Right atrium auricular region (tissue), 2 donors: ENCODE data around the gene VILL. TPM values are rescaled to one million over a fixed set of nuclear protein-coding genes. Genes with fewer than 3 reads are reported as not detected.

Source experiments
- DNase-seq: peaks from one replicate; pipeline ENCODE4 v3.0.0-alpha.2; 2019; ENCODE audit warnings: low spot score
- H3K27ac ChIP-seq, 2 donors: fragments of 200-600 bp; sonication (generic); 1 replicate in 1 of 2; 2 replicates in 1 of 2; pipeline ENCODE4 v1.5.1; 2016 to 2019
- H3K27me3 ChIP-seq, 2 donors: fragments of 200-600 bp; sonication (generic); one replicate each; pipeline versions ENCODE4 v1.5.1 to v1.6.0; 2017 to 2019
- H3K36me3 ChIP-seq: fragments of 200-600 bp; sonication (generic); one replicate; pipeline ENCODE4 v1.5.1; 2016
- H3K4me1 ChIP-seq, 2 donors: fragments of 200-600 bp; sonication (generic); one replicate each; pipeline versions ENCODE4 v1.5.1 to v1.6.0; 2017 to 2019
- H3K4me3 ChIP-seq, 2 donors: fragments of 200-600 bp; sonication (generic); 1 replicate in 1 of 2; 2 replicates in 1 of 2; pipeline ENCODE4 v1.5.1; 2017 to 2019; ENCODE audit warnings: mild to moderate bottlenecking in 1 of 2, moderate library complexity in 1 of 2
- H3K9me3 ChIP-seq, 2 donors: fragments of 200-600 bp; sonication (generic); one replicate each; pipeline ENCODE4 v1.5.1; 2019
- total RNA-seq, 2 donors: library from RNA; depleted of rRNA; stranded (reverse); fragments of >200 nt; gene quantifications; one replicate each; pipeline ENCODE4 v1.1.0, GENCODE V29; 2016
- TF ChIP-seq, protein P1 (sequence below), 2 donors: fragments of 200-600 bp; sonication (generic); IDR thresholded peaks; one replicate each; pipeline ENCODE4 v1.5.1; 2019; ENCODE audit warnings: antibody characterized with exemption in 2 of 2

Gene VILL
- total RNA-seq, 2 donors from 2014 or later = 4.2 to 12.2 TPM

DNA sequence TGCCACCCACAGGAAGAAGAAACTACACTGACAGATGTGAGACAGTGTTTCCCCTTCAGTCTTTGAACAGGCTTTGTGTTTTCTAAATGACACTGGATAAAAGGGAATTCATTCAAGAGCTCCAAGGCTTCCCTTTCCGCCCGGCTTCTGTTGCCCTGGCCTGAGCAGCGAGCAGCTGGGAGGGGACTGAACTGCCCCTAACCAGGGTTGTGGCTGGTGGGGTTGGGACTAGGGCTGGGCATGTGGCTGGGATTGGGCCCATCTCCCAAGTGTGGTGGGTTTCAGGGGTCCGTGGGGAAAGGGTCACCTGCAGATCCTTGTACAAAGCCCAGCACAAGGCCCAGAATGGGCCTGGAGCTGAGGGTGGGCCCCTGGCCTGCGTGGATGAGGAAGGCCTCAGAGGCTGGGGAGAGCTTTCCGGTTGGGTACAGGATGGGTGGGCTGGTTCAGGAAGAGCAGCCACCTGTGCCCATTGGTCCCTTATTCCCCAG is 10.4 kb downstream of the VILL start:
- H3K9me3 ChIP-seq = no peaks in the 10 kb centered on the region
- TF ChIP-seq, protein P1, sequence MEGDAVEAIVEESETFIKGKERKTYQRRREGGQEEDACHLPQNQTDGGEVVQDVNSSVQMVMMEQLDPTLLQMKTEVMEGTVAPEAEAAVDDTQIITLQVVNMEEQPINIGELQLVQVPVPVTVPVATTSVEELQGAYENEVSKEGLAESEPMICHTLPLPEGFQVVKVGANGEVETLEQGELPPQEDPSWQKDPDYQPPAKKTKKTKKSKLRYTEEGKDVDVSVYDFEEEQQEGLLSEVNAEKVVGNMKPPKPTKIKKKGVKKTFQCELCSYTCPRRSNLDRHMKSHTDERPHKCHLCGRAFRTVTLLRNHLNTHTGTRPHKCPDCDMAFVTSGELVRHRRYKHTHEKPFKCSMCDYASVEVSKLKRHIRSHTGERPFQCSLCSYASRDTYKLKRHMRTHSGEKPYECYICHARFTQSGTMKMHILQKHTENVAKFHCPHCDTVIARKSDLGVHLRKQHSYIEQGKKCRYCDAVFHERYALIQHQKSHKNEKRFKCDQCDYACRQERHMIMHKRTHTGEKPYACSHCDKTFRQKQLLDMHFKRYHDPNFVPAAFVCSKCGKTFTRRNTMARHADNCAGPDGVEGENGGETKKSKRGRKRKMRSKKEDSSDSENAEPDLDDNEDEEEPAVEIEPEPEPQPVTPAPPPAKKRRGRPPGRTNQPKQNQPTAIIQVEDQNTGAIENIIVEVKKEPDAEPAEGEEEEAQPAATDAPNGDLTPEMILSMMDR (IDR thresholded peaks at IDR 0.05) = no peak
- no peaks in the 10 kb centered on the region for H3K36me3 ChIP-seq
- no peak overlapping the region for H3K27ac ChIP-seq
- no peak overlapping the region for H3K4me3 ChIP-seq
- H3K27me3 ChIP-seq = no peaks in the 10 kb centered on the region
- DNase-seq = no peak
- peaks cover 0 to 32% of the 10 kb centered on the region in 2 donors for H3K4me1 ChIP-seq

DNA sequence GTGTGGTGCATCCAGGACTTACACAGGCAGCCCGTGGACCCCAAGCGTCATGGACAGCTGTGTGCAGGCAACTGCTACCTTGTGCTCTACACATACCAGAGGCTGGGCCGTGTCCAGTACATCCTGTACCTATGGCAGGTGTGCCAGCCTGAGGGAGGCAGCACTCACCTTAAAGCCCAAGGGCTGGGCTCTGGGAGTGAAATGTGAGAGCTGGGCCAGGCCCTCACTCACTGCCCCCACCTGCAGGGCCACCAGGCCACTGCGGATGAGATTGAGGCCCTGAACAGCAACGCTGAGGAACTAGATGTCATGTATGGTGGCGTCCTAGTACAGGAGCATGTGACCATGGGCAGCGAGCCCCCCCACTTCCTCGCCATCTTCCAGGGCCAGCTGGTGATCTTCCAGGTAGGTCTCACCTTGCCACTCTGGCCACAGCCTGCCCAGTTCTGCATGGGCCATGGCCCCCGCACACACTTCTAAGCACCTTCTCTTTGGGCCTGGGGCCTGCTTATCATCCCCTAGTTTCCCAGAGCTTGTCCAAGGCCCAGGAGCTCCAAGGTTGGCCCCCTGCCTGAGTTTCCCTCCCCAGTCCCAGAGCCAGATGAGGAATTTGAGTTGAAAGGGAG is 11.0 kb downstream of the VILL start:
- DNase-seq = no peak
- H3K4me1 ChIP-seq = peaks cover 0 to 32% of the 10 kb centered on the region in 2 donors
- H3K4me3 ChIP-seq = no peak overlapping the region
- TF ChIP-seq, protein P1 (IDR thresholded peaks at IDR 0.05) = no peak
- H3K27ac ChIP-seq = no peak overlapping the region
- no peaks in the 10 kb centered on the region for H3K27me3 ChIP-seq
- H3K36me3 ChIP-seq = no peaks in the 10 kb centered on the region
- no peaks in the 10 kb centered on the region for H3K9me3 ChIP-seq

DNA sequence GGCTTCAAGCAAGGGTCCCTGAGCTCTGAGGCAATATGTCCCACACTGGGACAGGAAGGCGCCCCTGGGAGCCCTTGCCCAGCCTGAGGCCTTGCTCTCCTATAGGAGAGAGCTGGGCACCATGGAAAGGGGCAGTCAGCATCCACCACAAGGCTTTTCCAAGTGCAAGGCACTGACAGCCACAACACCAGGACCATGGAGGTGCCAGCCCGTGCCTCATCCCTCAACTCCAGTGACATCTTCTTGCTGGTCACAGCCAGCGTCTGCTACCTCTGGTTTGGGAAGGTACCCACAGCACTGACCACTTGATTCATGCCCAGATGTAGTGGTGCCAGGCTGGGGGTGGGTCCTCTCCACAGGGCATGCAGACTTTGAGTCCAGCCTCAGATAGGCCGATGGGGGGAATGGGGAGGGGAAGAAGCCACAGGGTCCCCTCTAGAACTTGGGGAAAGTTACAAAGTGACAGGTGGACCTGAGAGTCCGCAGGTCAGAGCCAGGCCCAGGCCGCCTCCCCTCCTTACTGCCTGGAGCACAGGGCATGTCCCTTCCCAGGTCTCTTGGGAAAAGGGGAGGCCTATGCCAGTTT is 11.8 kb downstream of the VILL start:
- H3K4me1 ChIP-seq = peaks cover 0 to 32% of the 10 kb centered on the region in 2 donors
- H3K9me3 ChIP-seq = no peaks in the 10 kb centered on the region
- no peak overlapping the region for H3K4me3 ChIP-seq
- H3K27ac ChIP-seq = peak overlapping the region in 1 of 2 donors; percentile 74
- H3K36me3 ChIP-seq = peaks cover under 1% of the 10 kb centered on the region
- DNase-seq = no peak
- H3K27me3 ChIP-seq = no peaks in the 10 kb centered on the region
- TF ChIP-seq, protein P1 (IDR thresholded peaks at IDR 0.05) = no peak

DNA sequence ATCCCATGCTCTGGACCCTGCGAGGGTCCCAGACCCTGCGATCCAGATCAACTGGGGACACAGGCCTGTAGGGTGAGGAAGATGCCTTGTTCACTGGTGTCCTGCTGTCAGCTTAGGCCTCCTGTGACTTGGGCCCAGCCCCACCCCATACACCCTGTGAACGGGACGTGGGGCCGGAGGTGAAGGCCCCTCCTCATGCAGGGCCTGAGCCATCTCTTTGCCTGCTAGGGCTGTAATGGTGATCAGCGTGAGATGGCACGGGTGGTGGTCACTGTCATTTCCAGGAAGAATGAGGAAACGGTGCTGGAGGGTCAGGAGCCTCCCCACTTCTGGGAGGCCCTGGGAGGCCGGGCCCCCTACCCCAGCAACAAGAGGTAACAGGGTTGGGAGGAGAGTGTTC is 12.4 kb downstream of the VILL start:
- Histone ChIP-seq H3K27ac (peak overlapping the region in 1 of 2 donors; percentile 74), H3K27me3 (no peaks in the 10 kb centered on the region), H3K9me3 (no peaks in the 10 kb centered on the region), H3K4me1 (peaks cover 0 to 27% of the 10 kb centered on the region in 2 donors), H3K36me3 (peaks cover 6% of the 10 kb centered on the region), H3K4me3 (no peak overlapping the region)
- DNase-seq = no peak
- TF ChIP-seq, protein P1 (IDR thresholded peaks at IDR 0.05) = no peak

DNA sequence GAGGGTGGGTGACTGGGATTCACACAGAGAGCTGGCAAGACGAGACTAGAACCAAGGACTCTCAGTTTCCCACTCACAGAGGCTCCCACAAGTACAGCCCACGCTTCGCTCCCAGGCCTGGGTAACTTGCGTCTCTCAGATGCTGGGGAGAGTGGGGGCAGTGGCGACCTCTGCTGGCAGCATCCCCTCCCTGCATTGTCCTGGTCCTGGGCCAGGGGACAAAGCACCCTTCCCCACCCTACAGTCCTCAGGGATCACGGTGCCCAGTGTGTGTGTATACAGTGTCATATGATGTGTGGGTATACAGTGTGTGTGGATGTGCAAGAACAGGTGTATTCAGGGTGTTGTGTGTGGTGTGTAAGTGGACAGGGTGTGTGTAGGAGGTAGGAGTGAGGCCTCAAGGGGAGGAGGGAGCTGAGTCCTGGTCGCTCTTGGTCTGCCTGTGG is 12.8 kb downstream of the VILL start:
- Histone ChIP-seq H3K4me3 (peak overlapping the region in 1 of 2 donors; percentile 39), H3K4me1 (peaks cover 0 to 22% of the 10 kb centered on the region in 2 donors), H3K27ac (peak overlapping the region; percentile 67 to 74), H3K27me3 (no peaks in the 10 kb centered on the region), H3K36me3 (peaks cover 10% of the 10 kb centered on the region), H3K9me3 (no peaks in the 10 kb centered on the region)
- DNase-seq = peak; percentile 78
- TF ChIP-seq, protein P1 (IDR thresholded peaks at IDR 0.05) = peak; percentile 81 to 92
